Measurements from ENCODE around the gene RABGAP1L.
"Not testable (repeated sequence)": the region's sequence is repeated elsewhere in the genome, so short reads cannot be mapped to it uniquely, and the experiment has no call there.

The RABGAP1L gene

DNA sequence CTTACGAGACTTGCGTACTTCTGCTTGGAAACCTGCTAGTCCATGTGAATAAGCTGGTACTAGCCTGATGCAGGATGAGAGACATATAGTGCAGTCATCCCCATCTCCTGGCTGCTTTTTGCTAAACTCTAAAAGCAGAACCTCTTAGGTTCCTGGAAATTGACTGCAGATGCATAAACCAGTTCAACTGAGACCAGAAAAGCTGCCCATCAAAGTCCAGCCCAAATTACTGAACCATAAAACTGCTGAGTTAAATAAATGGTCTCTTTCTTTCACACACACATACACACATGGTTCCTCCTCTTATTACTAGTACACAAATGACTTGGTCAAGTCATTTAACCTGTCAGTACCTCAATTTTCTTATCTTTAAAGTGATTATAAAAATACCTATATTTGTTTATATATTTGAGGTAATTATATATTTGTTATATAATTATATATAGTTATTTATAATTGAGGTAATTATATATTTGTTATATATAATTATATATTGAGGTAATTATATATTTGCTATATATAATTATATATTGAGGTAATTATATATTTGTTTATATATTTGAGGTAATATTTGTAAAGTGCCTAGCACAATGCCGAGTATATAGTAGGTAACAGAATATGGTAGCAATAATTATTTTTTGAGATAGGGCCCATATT, 25.2 kb upstream of the RABGAP1L start:
- Histone ChIP-seq H3K9me3 (ENCODE audit: control insufficient read depth, low read depth, low read length) (no peaks in the 10 kb centered on the region), H3K27ac (ENCODE audit: low read length) (no peak overlapping the region), H3K9ac (ENCODE audit: low read length) (no peak overlapping the region), H3K27me3 (ENCODE audit: control insufficient read depth, insufficient read depth, low read length) (no peaks in the 10 kb centered on the region), H3K36me3 (ENCODE audit: control insufficient read depth, low read depth, low read length) (no peaks in the 10 kb centered on the region), H3K4me1 (ENCODE audit: control insufficient read depth, low read depth, low read length) (peaks cover 7% of the 10 kb centered on the region), H3K4me3 (ENCODE audit: low read length) (no peak overlapping the region)

DNA sequence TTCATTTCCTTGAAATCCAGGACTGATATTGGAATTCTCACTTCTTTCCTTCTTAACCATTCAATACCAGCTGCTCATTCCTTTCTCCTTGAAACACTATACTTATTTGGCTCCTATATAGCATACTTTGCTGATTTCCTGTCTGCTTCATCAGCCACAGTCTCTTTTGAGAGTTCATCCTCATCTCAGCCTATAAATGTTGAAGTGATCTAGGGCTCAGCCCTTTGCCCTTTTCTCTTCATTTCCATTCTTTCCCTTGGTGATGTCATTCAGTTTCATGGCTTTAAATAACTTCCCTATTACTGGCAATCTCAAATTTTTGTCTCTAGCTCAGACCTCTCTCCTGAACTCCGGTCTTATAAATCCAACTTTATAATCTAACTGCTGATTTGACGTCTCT, 24.1 kb upstream of the RABGAP1L start:
- Histone ChIP-seq H3K9ac (ENCODE audit: low read length) (no peak overlapping the region), H3K9me3 (ENCODE audit: control insufficient read depth, low read depth, low read length) (no peaks in the 10 kb centered on the region), H3K27me3 (ENCODE audit: control insufficient read depth, insufficient read depth, low read length) (no peaks in the 10 kb centered on the region), H3K27ac (ENCODE audit: low read length) (no peak overlapping the region), H3K4me3 (ENCODE audit: low read length) (no peak overlapping the region), H3K36me3 (ENCODE audit: control insufficient read depth, low read depth, low read length) (no peaks in the 10 kb centered on the region), H3K4me1 (ENCODE audit: control insufficient read depth, low read depth, low read length) (peaks cover 7% of the 10 kb centered on the region)

DNA sequence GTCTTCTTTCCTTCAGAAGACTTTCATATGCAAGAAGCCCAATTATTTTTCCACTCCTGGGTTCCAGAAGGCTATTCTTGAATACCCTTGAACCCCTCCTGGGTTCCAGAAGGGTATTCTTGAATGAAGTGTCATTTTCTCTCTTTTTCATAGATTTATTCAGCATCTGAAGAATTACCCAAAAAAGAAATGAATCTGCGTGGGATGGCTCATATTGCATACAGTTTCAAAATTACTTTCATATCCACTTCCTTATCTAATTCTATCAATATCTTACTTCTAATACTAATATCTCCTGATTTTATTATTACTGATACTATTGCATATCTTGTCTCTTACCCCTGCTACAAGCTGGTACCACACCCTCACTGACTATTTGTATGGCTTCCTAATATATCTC, 22.6 kb upstream of the RABGAP1L start:
- Histone ChIP-seq H3K36me3 (ENCODE audit: control insufficient read depth, low read depth, low read length) (no peaks in the 10 kb centered on the region), H3K27ac (ENCODE audit: low read length) (no peak overlapping the region), H3K9me3 (ENCODE audit: control insufficient read depth, low read depth, low read length) (no peaks in the 10 kb centered on the region), H3K4me1 (ENCODE audit: control insufficient read depth, low read depth, low read length) (no peaks in the 10 kb centered on the region), H3K9ac (ENCODE audit: low read length) (no peak overlapping the region), H3K27me3 (ENCODE audit: control insufficient read depth, insufficient read depth, low read length) (no peaks in the 10 kb centered on the region), H3K4me3 (ENCODE audit: low read length) (no peak overlapping the region)

DNA sequence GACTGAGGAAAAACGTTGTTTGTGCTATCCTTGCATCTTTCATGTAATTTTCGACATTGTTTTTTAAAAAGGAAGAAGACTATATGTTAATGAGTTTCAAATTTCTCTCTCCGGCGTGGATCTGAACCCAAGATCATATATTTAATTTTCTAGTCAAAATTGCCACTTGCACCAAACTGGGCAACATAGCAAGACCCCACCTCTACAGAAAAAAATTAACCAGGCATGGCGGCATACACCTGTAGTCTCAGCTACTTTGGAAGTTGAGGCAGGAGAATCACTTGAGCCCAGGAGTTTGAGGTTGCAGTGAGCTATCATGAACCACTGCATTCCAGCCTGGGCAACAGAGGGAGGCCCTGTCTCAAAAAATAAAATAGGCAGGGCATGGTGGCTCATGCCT, 16.5 kb upstream of the RABGAP1L start:
- Histone ChIP-seq H3K4me3 (ENCODE audit: low read length) (no peak overlapping the region), H3K36me3 (ENCODE audit: control insufficient read depth, low read depth, low read length) (no peaks in the 10 kb centered on the region), H3K27ac (ENCODE audit: low read length) (no peak overlapping the region), H3K9me3 (ENCODE audit: control insufficient read depth, low read depth, low read length) (no peaks in the 10 kb centered on the region), H3K27me3 (ENCODE audit: control insufficient read depth, insufficient read depth, low read length) (no peaks in the 10 kb centered on the region), H3K4me1 (ENCODE audit: control insufficient read depth, low read depth, low read length) (no peaks in the 10 kb centered on the region), H3K9ac (ENCODE audit: low read length) (no peak overlapping the region)

- H3K9ac ChIP-seq (ENCODE audit: low read length); H3K4me3 ChIP-seq (ENCODE audit: low read length); H3K9me3 ChIP-seq (ENCODE audit: control insufficient read depth, low read depth, low read length); H3K4me1 ChIP-seq (ENCODE audit: control insufficient read depth, low read depth, low read length); H3K27ac ChIP-seq (ENCODE audit: low read length); H3K27me3 ChIP-seq (ENCODE audit: control insufficient read depth, insufficient read depth, low read length); H3K36me3 ChIP-seq (ENCODE audit: control insufficient read depth, low read depth, low read length): not testable (repeated sequence)
These were observed 15.5 kb upstream of the RABGAP1L start for GRCh38 chr1:174143727-174144396.

GRCh38 chr1:174144397-174144783, 14.9 kb upstream of the RABGAP1L start:
- H3K36me3 ChIP-seq (ENCODE audit: control insufficient read depth, low read depth, low read length); H3K27ac ChIP-seq (ENCODE audit: low read length); H3K4me1 ChIP-seq (ENCODE audit: control insufficient read depth, low read depth, low read length); H3K27me3 ChIP-seq (ENCODE audit: control insufficient read depth, insufficient read depth, low read length); H3K9me3 ChIP-seq (ENCODE audit: control insufficient read depth, low read depth, low read length); H3K9ac ChIP-seq (ENCODE audit: low read length); H3K4me3 ChIP-seq (ENCODE audit: low read length): not testable (repeated sequence)

DNA sequence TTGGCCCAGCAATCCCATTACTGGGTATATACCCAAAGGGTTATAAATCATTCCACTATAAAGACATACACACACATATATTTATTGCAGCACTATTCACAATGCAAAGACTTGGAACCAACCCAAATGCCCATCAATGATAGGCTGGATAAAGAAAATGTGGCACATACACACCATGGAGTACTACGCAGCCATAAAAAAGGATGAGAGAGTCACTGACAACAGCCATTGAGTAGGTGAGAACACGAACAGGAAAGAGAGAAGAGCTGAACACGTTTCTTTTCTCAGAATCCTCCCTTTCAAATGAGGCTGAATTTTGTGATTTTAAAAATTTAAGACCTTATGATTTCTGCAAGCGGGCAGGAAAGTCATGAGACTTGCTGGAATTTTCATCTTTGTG, 10.1 kb upstream of the RABGAP1L start:
- no peaks in the 10 kb centered on the region for H3K27me3 ChIP-seq (ENCODE audit: control insufficient read depth, insufficient read depth, low read length)
- no peak overlapping the region for H3K9ac ChIP-seq (ENCODE audit: low read length)
- H3K36me3 ChIP-seq (ENCODE audit: control insufficient read depth, low read depth, low read length) = no peaks in the 10 kb centered on the region
- H3K9me3 ChIP-seq (ENCODE audit: control insufficient read depth, low read depth, low read length) = no peaks in the 10 kb centered on the region
- H3K4me1 ChIP-seq (ENCODE audit: control insufficient read depth, low read depth, low read length) = no peaks in the 10 kb centered on the region
- no peak overlapping the region for H3K4me3 ChIP-seq (ENCODE audit: low read length)
- H3K27ac ChIP-seq (ENCODE audit: low read length) = no peak overlapping the region

- no peaks in the 10 kb centered on the region for H3K9me3 ChIP-seq (ENCODE audit: control insufficient read depth, low read depth, low read length)
- H3K4me3 ChIP-seq (ENCODE audit: low read length) = no peak overlapping the region
- H3K4me1 ChIP-seq (ENCODE audit: control insufficient read depth, low read depth, low read length) = no peaks in the 10 kb centered on the region
- no peak overlapping the region for H3K9ac ChIP-seq (ENCODE audit: low read length)
- no peaks in the 10 kb centered on the region for H3K36me3 ChIP-seq (ENCODE audit: control insufficient read depth, low read depth, low read length)
- H3K27ac ChIP-seq (ENCODE audit: low read length) = no peak overlapping the region
- H3K27me3 ChIP-seq (ENCODE audit: control insufficient read depth, insufficient read depth, low read length) = no peaks in the 10 kb centered on the region
These were observed 8.8 kb upstream of the RABGAP1L start for GRCh38 chr1:174150499-174150898.

- H3K36me3 ChIP-seq (ENCODE audit: control insufficient read depth, low read depth, low read length) = no peaks in the 10 kb centered on the region
- no peak overlapping the region for H3K4me3 ChIP-seq (ENCODE audit: low read length)
- peaks cover under 1% of the 10 kb centered on the region for H3K27me3 ChIP-seq (ENCODE audit: control insufficient read depth, insufficient read depth, low read length)
- H3K9me3 ChIP-seq (ENCODE audit: control insufficient read depth, low read depth, low read length) = no peaks in the 10 kb centered on the region
- no peak overlapping the region for H3K9ac ChIP-seq (ENCODE audit: low read length)
- H3K4me1 ChIP-seq (ENCODE audit: control insufficient read depth, low read depth, low read length) = no peaks in the 10 kb centered on the region
- H3K27ac ChIP-seq (ENCODE audit: low read length) = no peak overlapping the region
These were observed 6.9 kb upstream of the RABGAP1L start for GRCh38 chr1:174152427-174152826.

- Histone ChIP-seq H3K9ac (ENCODE audit: low read length) (no peak overlapping the region), H3K36me3 (ENCODE audit: control insufficient read depth, low read depth, low read length) (no peaks in the 10 kb centered on the region), H3K9me3 (ENCODE audit: control insufficient read depth, low read depth, low read length) (no peaks in the 10 kb centered on the region), H3K27ac (ENCODE audit: low read length) (no peak overlapping the region), H3K4me1 (ENCODE audit: control insufficient read depth, low read depth, low read length) (no peaks in the 10 kb centered on the region), H3K4me3 (ENCODE audit: low read length) (no peak overlapping the region), H3K27me3 (ENCODE audit: control insufficient read depth, insufficient read depth, low read length) (peaks cover 9% of the 10 kb centered on the region)
These were observed 6.1 kb upstream of the RABGAP1L start for GRCh38 chr1:174153085-174153824.

DNA sequence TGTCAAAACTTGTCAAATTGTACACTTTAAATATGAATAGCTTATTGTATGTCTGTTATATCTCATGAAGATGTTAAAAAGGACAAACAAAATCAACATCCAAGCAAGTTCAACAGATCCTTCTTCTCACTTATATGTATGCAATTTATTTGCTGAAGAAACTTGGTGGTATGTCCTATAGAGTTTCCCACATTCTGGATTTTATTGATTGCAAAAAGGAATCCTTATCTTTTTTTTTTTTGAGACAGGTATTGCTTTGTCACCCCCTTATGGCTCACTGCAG, 5.6 kb upstream of the RABGAP1L start:
- H3K4me1 ChIP-seq (ENCODE audit: control insufficient read depth, low read depth, low read length) = no peaks in the 10 kb centered on the region
- peaks cover 13% of the 10 kb centered on the region for H3K27me3 ChIP-seq (ENCODE audit: control insufficient read depth, insufficient read depth, low read length)
- no peaks in the 10 kb centered on the region for H3K9me3 ChIP-seq (ENCODE audit: control insufficient read depth, low read depth, low read length)
- no peak overlapping the region for H3K9ac ChIP-seq (ENCODE audit: low read length)
- H3K4me3 ChIP-seq (ENCODE audit: low read length) = no peak overlapping the region
- H3K27ac ChIP-seq (ENCODE audit: low read length) = no peak overlapping the region
- no peaks in the 10 kb centered on the region for H3K36me3 ChIP-seq (ENCODE audit: control insufficient read depth, low read depth, low read length)

- no peak overlapping the region for H3K27ac ChIP-seq (ENCODE audit: low read length)
- no peaks in the 10 kb centered on the region for H3K36me3 ChIP-seq (ENCODE audit: control insufficient read depth, low read depth, low read length)
- H3K9ac ChIP-seq (ENCODE audit: low read length) = no peak overlapping the region
- peaks cover 13% of the 10 kb centered on the region for H3K27me3 ChIP-seq (ENCODE audit: control insufficient read depth, insufficient read depth, low read length)
- H3K4me1 ChIP-seq (ENCODE audit: control insufficient read depth, low read depth, low read length) = peaks cover 6% of the 10 kb centered on the region
- no peaks in the 10 kb centered on the region for H3K9me3 ChIP-seq (ENCODE audit: control insufficient read depth, low read depth, low read length)
- no peak overlapping the region for H3K4me3 ChIP-seq (ENCODE audit: low read length)
These were observed 2.9 kb upstream of the RABGAP1L start for GRCh38 chr1:174156437-174156836.

Measured in iPS-18a (cell line).